Stomach (tissue), 4 donors: ENCODE data around the gene CEP350.

Experiments used
- CTCF ChIP-seq, 7 experiments: fragments of 450-650 bp in 4 of 7; fragments of 200-600 bp in 3 of 7; sonication (generic) in 3 of 7; IDR thresholded peaks; one replicate each; pipeline ENCODE4 v1.5.1; 2016 to 2019; ENCODE audit warnings: antibody characterized with exemption in 7 of 7, control low read depth in 2 of 7, mild to moderate bottlenecking in 1 of 7
- POLR2A ChIP-seq, 4 donors: fragments of 450-650 bp; IDR thresholded peaks; one replicate each; pipeline ENCODE4 v1.6.1; 2016; ENCODE audit warnings: antibody characterized with exemption in 4 of 4, control low read depth in 2 of 4, mild to moderate bottlenecking in 1 of 4, moderate library complexity in 1 of 4
- POLR2AphosphoS5 ChIP-seq, 3 donors: sonication (generic); formaldehyde crosslinking; IDR thresholded peaks; one replicate each; pipeline ENCODE4 v1.6.1; 2016; ENCODE audit warnings: antibody characterized with exemption in 3 of 3

GRCh38 chr1:180053594-180054567 is 99.3 kb downstream of the CEP350 start:
- no peak for TF ChIP-seq POLR2AphosphoS5 (IDR thresholded peaks at IDR 0.05)
- no peak for TF ChIP-seq POLR2A (IDR thresholded peaks at IDR 0.05)
- no peak for TF ChIP-seq CTCF (IDR thresholded peaks at IDR 0.05)
